Endothelial cell of umbilical vein (primary cell): Measurements from ENCODE around the gene IRX5. TPM values are rescaled to one million over a fixed set of nuclear protein-coding genes. Genes with fewer than 3 reads are reported as not detected.

Experiments
- BruUV-seq: library from RNA; stranded (reverse); fragments of 400-500 nt; replicated peaks from 2 replicates; lab custom pipeline; 2021; lab: Mats Ljungman, UMichigan
- CTCF ChIA-PET: fragments of 300-600, 350-600 bp; sonication (Branson Sonifier 250); formaldehyde crosslinking; loops from one replicate; lab custom pipeline; 2021; ENCODE audit warnings: antibody characterized with exemption, inconsistent platforms; lab: Charles Lee
- POLR2A ChIA-PET: fragments of 300-600, 350-600 bp; sonication (Branson Sonifier 250); formaldehyde crosslinking; loops from one replicate; lab custom pipeline; 2021; ENCODE audit warnings: antibody characterized with exemption, inconsistent platforms; lab: Charles Lee
- DNase-seq: peaks from one replicate; pipeline ENCODE4 v3.0.0-alpha.2; 2011; ENCODE audit warnings: low read depth, low spot score
- FAIRE-seq: peaks from 2 replicates; lab custom pipeline; 2011; peaks lifted over from hg19 to GRCh38; lab: Jason Lieb, UNC
- H2AFZ ChIP-seq: 2 replicates; pipeline ENCODE4 v1.6.0; 2012; ENCODE audit warnings: low read depth, low read length, control low read depth, inconsistent platforms
- H3K27ac ChIP-seq: 2 replicates; pipeline ENCODE4 v1.5.1; 2011; ENCODE audit warnings: low read depth, mild to moderate bottlenecking, control low read depth, low read length, moderate library complexity; ENCODE audit not compliant: insufficient read depth
- H3K27me3 ChIP-seq, 2 experiments: 2 replicates each; pipeline versions ENCODE4 v1.6.0 to v1.6.1; 2011; ENCODE audit warnings: low read length in 2 of 2, mixed read lengths in 1 of 2; ENCODE audit not compliant: control insufficient read depth in 2 of 2, insufficient read depth in 2 of 2
- H3K36me3 ChIP-seq, 2 experiments: 2 replicates in 1 of 2; 3 replicates in 1 of 2; pipeline ENCODE4 v1.5.1; 2011; ENCODE audit warnings: low read length in 2 of 2, mild to moderate bottlenecking in 1 of 2, moderate library complexity in 1 of 2; ENCODE audit not compliant: control insufficient read depth in 2 of 2, insufficient read depth in 2 of 2; ENCODE audit errors: extremely low read depth in 1 of 2
- H3K4me1 ChIP-seq: 3 replicates; pipeline ENCODE4 v1.5.1; 2011; ENCODE audit warnings: mild to moderate bottlenecking, low read length; ENCODE audit not compliant: control insufficient read depth, insufficient read depth; ENCODE audit errors: extremely low read depth
- H3K4me2 ChIP-seq: 2 replicates; pipeline ENCODE4 v1.6.1; 2011; ENCODE audit warnings: low read length, control low read depth, mixed read lengths; ENCODE audit not compliant: insufficient read depth
- H3K4me3 ChIP-seq, 3 experiments: fragments of 200-600 bp in 1 of 3; sonication (generic), shearing (Covaris generic) in 1 of 3; replicated peaks in 1 of 3; 2 replicates each; pipeline ENCODE4 v1.5.1; 2011 to 2016; ENCODE audit warnings: control low read depth in 3 of 3, low read length in 3 of 3, mild to moderate bottlenecking in 2 of 3, inconsistent platforms in 1 of 3, low read depth in 1 of 3, moderate library complexity in 1 of 3; ENCODE audit not compliant: insufficient read depth in 1 of 3
- H3K79me2 ChIP-seq: 2 replicates; pipeline ENCODE4 v1.6.0; 2012; ENCODE audit warnings: low read length, inconsistent platforms; ENCODE audit not compliant: control insufficient read depth, insufficient read depth
- H3K9ac ChIP-seq: replicated peaks from 2 replicates; pipeline ENCODE3; 2011; ENCODE audit warnings: low read length, control low read depth; ENCODE audit not compliant: insufficient read depth; ENCODE audit errors: extremely low read depth
- H3K9me1 ChIP-seq: replicated peaks from 3 replicates; pipeline ENCODE4 v1.6.0; 2011; ENCODE audit warnings: mild to moderate bottlenecking, low read length; ENCODE audit not compliant: control insufficient read depth, insufficient read depth; ENCODE audit errors: extremely low read depth
- H3K9me3 ChIP-seq: replicated peaks from 2 replicates; pipeline ENCODE4 v1.5.1; 2012; ENCODE audit warnings: low read length, inconsistent platforms; ENCODE audit not compliant: control insufficient read depth, insufficient read depth
- H4K20me1 ChIP-seq: replicated peaks from 2 replicates; pipeline ENCODE3; 2011; ENCODE audit warnings: mild to moderate bottlenecking, low read length; ENCODE audit not compliant: control insufficient read depth, insufficient read depth; ENCODE audit errors: extremely low read depth
- EZH2 ChIP-seq: IDR thresholded peaks from 2 replicates; pipeline ENCODE4 v1.6.1; 2012; ENCODE audit warnings: borderline replicate concordance, low read depth, mild to moderate bottlenecking, moderate library complexity, low read length, inconsistent platforms; ENCODE audit not compliant: severe bottlenecking
- FOS ChIP-seq: IDR thresholded peaks from 2 replicates; pipeline ENCODE4 v1.6.1; 2011; ENCODE audit warnings: mild to moderate bottlenecking, low read length, moderate library complexity, borderline replicate concordance; ENCODE audit not compliant: insufficient read depth
- GATA2 ChIP-seq: IDR thresholded peaks from 2 replicates; pipeline ENCODE4 v1.7.0; 2011; ENCODE audit warnings: low read depth, mild to moderate bottlenecking, moderate library complexity, mixed read lengths, low read length; ENCODE audit not compliant: insufficient read length, insufficient read depth
- JUN ChIP-seq: IDR thresholded peaks from 2 replicates; pipeline ENCODE4 v1.6.1; 2011; ENCODE audit warnings: borderline replicate concordance, low read depth; ENCODE audit not compliant: insufficient read length, insufficient read depth
- MAX ChIP-seq: IDR thresholded peaks from 2 replicates; pipeline ENCODE4 v1.6.1; 2011; ENCODE audit not compliant: insufficient read depth, insufficient read length
- MYC ChIP-seq: IDR thresholded peaks from one replicate; pipeline ENCODE4 v1.6.1; 2011; ENCODE audit warnings: mild to moderate bottlenecking, low read depth, low read length
- POLR2A ChIP-seq: IDR thresholded peaks from 2 replicates; pipeline ENCODE4 v1.6.1; 2012; ENCODE audit warnings: low read depth, mild to moderate bottlenecking, control low read depth, low read length
- POLR2AphosphoS5 ChIP-seq: IDR thresholded peaks from 2 replicates; pipeline ENCODE4 v1.6.1; 2012; ENCODE audit warnings: low read depth, mild to moderate bottlenecking, control low read depth, low read length, moderate library complexity; ENCODE audit not compliant: insufficient read depth
- dilution Hi-C: fragments of 300-500 bp; cut with MboI; formaldehyde crosslinking; loops from one replicate; pipeline ENCODE4 v1.15.0; 2019; ENCODE audit warnings: low sequenced_read_pairs; ENCODE audit not compliant: extremely low pct_ligation_motif_present
- intact Hi-C: fragments of 100-400 bp; cut with micrococcal nuclease; formaldehyde crosslinking; loops from one replicate; pipeline ENCODE4 v1.10.0; 2022
- polyA plus RNA-seq, 4 experiments: library from polyadenylated mRNA; depleted of rRNA in 3 of 4; stranded (reverse) in 3 of 4; unstranded in 1 of 4; fragments of >200 nt; gene quantifications; 2 replicates each; pipeline versions ENCODE4 v1.2.1 to v1.2.3, GENCODE V29; 2011 to 2012; ENCODE audit warnings: missing spikeins in 1 of 4
- total RNA-seq: library from RNA; stranded (reverse); gene quantifications from 2 replicates; pipeline ENCODE4 v1.2.3, GENCODE V29; 2021
- TF ChIP-seq, protein P1 (sequence below), 2 donors: IDR thresholded peaks; 1 replicate in 1 of 2; 2 replicates in 1 of 2; pipeline ENCODE4 v1.5.1; 2011; ENCODE audit warnings: low read length in 2 of 2, mild to moderate bottlenecking in 2 of 2, moderate library complexity in 2 of 2, control low read depth in 1 of 2, inconsistent platforms in 1 of 2, low read depth in 1 of 2; ENCODE audit not compliant: insufficient read depth in 1 of 2; ENCODE audit errors: extremely low read depth in 1 of 2

The IRX5 gene
- total and polyA plus RNA-seq, 2 donors (not counting 3 experiments of a cell fraction or from before 2014, with no cell fraction given): not detected

DNA sequence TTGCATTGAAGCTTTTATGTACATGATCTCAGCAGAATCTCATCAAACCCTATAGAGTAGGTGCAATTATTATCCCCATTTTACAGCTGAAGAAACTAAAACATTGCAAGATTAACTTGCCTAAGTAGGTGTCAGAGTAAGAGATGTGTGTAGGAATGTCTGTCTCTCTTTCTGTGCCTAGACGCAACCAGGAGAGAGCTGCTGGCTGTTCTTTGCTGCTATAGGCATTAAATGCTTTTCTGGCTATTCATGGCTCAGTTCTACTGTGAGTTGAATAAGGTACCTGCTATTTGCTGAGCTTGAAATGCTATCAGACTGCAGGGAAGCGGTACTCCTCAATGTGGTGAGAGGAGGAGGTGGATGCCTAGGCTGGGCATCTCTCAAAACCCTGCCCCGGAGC lies 17.0 kb downstream of the IRX5 start:
- dilution Hi-C loops: no loop called here
- Histone ChIP-seq H3K4me3 (no peak overlapping the region), H3K9ac (no peak overlapping the region), H3K4me1 (no peaks in the 10 kb centered on the region), H3K9me1 (no peaks in the 10 kb centered on the region), H3K27ac (no peak overlapping the region), H3K9me3 (no peaks in the 10 kb centered on the region), H3K36me3 (no peaks in the 10 kb centered on the region), H4K20me1 (no peaks in the 10 kb centered on the region), H2AFZ (no peak overlapping the region), H3K4me2 (no peak overlapping the region), H3K79me2 (no peaks in the 10 kb centered on the region), H3K27me3 (peaks cover 2 to 7% of the 10 kb centered on the region in 2 experiments)
- no peak for FAIRE-seq
- CTCF ChIA-PET: interaction anchor here (1.1 kb wide), 1 partner anchor 22 kb away, joined by 3 read pairs; no protein-coding TSS in a partner anchor
- POLR2A ChIA-PET: no interaction called here
- intact Hi-C loops: no loop called here
- BruUV-seq: no TSS peak
- TF ChIP-seq EZH2 (no peak), MYC (no peak), JUN (no peak), POLR2A (no peak), GATA2 (no peak), FOS (no peak)
- no peak for DNase-seq

DNA sequence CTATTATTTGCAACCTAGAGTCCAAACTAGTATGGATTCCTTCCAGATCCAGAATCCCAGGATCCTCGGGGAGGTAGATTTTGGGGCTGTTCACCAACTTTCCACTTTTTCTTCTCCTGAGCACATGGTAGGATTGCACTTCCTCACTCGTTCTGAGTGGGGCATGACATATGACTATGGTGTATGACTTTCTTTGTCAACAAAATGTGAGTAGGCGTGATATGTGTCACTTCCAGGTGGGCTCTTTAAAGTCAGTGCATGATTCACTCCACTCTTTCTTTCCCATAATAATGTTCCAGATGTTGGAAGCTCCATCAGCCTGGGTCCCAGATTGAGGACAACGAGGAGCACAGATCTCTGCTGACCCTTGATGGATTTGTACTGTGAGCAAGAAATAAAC lies 21.5 kb downstream of the IRX5 start:
- POLR2A ChIA-PET: no interaction called here
- Histone ChIP-seq H4K20me1 (no peaks in the 10 kb centered on the region), H3K9ac (no peak overlapping the region), H3K36me3 (no peaks in the 10 kb centered on the region), H3K27ac (no peak overlapping the region), H3K9me3 (no peaks in the 10 kb centered on the region), H3K79me2 (no peaks in the 10 kb centered on the region), H2AFZ (no peak overlapping the region), H3K4me1 (no peaks in the 10 kb centered on the region), H3K4me2 (no peak overlapping the region), H3K4me3 (no peak overlapping the region), H3K27me3 (no peaks in the 10 kb centered on the region), H3K9me1 (no peaks in the 10 kb centered on the region)
- no TSS peak for BruUV-seq
- dilution Hi-C loops: no loop called here
- no peak for FAIRE-seq
- TF ChIP-seq EZH2 (no peak), GATA2 (no peak), FOS (no peak), POLR2A (no peak), POLR2AphosphoS5 (no peak), MYC (no peak), JUN (no peak), MAX (no peak)
- TF ChIP-seq, protein P1, sequence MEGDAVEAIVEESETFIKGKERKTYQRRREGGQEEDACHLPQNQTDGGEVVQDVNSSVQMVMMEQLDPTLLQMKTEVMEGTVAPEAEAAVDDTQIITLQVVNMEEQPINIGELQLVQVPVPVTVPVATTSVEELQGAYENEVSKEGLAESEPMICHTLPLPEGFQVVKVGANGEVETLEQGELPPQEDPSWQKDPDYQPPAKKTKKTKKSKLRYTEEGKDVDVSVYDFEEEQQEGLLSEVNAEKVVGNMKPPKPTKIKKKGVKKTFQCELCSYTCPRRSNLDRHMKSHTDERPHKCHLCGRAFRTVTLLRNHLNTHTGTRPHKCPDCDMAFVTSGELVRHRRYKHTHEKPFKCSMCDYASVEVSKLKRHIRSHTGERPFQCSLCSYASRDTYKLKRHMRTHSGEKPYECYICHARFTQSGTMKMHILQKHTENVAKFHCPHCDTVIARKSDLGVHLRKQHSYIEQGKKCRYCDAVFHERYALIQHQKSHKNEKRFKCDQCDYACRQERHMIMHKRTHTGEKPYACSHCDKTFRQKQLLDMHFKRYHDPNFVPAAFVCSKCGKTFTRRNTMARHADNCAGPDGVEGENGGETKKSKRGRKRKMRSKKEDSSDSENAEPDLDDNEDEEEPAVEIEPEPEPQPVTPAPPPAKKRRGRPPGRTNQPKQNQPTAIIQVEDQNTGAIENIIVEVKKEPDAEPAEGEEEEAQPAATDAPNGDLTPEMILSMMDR (IDR thresholded peaks at IDR 0.05; ENCODE audit: extremely low read depth in 1 of 2, insufficient read depth in 1 of 2, low read depth in 1 of 2, low read length in 2 of 2): no peak
- intact Hi-C loops: no loop called here
- no peak for DNase-seq
- CTCF ChIA-PET: no interaction called here
